Fibroblast of pulmonary artery (primary cell): ENCODE measurements around the gene FOXN4.

ENCODE experiments used
- DNase-seq: peaks from one replicate; pipeline ENCODE4 v3.0.0-alpha.2; 2010; ENCODE audit warnings: low read depth
- H3K4me3 ChIP-seq: replicated peaks from 2 replicates; pipeline ENCODE4 v1.5.1; 2011; ENCODE audit warnings: low read depth, mild to moderate bottlenecking, control low read depth, low read length, moderate library complexity
- TF ChIP-seq, protein P1 (sequence below): IDR thresholded peaks from 2 replicates; pipeline ENCODE4 v1.5.1; 2011; ENCODE audit warnings: mild to moderate bottlenecking, control low read depth, low read length, inconsistent platforms; ENCODE audit errors: missing control alignments

The FOXN4 gene

DNA sequence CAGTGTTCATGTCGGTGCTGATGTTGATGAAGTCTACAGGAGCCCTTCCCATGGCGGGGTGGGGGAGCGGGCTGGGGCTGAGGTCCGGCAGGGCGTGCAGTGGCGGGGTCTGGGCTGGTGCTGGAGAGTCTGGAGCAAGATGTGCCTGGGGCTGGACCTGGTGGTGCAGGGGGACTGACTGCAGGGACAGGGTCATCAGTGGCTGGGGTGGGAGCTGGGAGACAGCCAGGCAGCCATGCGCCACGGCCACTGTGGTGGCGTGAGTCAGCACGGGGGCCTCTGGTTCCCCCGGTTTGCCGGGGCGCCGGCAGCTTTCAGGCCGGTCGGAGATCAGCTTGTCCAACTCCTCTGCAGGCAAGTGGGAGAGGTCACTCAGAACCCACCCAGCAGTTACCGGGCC lies 27.6 kb downstream of the FOXN4 start:
- TF ChIP-seq, protein P1, sequence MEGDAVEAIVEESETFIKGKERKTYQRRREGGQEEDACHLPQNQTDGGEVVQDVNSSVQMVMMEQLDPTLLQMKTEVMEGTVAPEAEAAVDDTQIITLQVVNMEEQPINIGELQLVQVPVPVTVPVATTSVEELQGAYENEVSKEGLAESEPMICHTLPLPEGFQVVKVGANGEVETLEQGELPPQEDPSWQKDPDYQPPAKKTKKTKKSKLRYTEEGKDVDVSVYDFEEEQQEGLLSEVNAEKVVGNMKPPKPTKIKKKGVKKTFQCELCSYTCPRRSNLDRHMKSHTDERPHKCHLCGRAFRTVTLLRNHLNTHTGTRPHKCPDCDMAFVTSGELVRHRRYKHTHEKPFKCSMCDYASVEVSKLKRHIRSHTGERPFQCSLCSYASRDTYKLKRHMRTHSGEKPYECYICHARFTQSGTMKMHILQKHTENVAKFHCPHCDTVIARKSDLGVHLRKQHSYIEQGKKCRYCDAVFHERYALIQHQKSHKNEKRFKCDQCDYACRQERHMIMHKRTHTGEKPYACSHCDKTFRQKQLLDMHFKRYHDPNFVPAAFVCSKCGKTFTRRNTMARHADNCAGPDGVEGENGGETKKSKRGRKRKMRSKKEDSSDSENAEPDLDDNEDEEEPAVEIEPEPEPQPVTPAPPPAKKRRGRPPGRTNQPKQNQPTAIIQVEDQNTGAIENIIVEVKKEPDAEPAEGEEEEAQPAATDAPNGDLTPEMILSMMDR = no peak
- no peak for DNase-seq
- no peak overlapping the region for H3K4me3 ChIP-seq

DNA sequence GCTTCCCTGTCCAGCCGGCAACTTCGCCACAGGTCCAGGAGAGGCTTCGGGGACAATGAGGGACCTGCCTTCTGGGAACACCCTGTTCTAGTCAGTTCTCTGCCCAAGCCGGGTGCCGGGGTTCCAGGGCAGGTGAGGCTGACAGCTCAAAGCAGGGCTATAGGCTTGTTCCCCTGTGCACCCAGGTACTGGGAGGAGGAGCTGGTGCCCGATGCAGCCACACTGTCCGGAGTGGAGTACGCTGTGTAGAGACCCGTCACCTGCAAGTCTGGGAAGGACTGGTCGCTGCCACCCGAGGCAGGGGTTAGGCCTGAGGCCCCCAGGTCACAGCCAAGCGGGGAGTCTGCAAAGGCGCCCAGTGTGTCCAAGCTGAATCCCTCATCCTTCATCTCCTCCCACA lies 29.6 kb downstream of the FOXN4 start:
- H3K4me3 ChIP-seq = no peak overlapping the region
- DNase-seq = no peak
- TF ChIP-seq, protein P1 = no peak

DNA sequence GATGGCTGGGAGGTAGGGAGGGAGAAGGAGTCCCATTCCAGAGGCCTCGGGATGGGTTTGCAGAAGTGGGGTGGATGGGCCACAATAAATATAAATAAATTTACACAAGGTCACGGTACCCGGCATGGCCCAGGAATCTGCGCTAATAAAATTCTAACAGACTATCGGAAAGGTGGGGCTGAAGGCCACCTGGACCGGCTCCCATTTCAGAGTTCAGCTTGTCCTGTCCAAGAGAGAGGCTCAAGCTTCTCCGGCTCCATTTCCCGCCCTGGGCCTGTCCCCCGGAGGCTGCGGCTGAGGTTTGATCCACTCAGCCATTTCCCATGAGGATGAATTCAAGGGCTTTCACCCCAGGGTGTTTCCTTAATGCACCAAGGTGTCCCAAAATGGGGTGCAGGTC lies 30.2 kb downstream of the FOXN4 start:
- no peak overlapping the region for H3K4me3 ChIP-seq
- DNase-seq = no peak
- TF ChIP-seq, protein P1 = no peak

DNA sequence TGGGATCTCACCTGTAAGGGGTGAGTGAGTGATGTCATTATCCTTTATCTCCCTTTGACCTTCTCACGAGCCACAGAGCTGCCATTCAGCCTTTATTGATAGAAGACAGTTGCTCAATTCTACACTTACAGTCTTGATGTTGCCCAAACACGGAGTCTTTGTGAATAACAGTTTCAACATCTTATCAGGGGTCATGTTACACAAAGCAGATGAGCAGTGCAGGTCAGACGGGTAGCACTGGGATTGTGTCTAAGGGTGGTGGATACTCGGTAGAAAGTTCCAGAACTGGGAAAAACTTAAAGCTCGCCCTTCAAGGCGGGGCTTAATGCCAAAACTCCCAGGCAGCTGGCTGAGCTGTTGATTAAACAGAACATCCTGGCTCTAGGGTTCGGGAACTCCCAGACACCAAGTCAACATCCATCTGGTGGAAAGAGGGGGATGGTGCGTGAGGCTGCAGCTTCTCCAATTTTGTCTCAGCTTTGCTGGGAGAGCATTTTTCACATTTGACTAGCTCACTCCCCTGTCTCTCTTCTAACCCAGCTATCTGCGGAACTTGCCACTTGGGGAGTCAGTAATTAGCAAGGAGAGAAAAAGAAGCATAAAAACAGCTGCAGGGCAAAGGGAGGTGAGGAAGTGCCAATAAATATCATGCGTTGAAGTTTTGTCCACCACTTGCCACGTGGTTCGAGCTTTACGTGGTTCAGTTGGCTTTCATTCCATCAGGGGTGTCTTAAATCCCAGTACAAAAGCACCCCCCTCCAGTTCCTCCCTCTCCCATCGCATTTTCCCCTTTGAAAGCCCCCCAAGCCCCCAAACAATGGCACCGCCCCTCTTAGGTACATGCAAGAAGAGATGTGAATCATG lies 31.0 kb downstream of the FOXN4 start:
- no peak overlapping the region for H3K4me3 ChIP-seq
- DNase-seq = peak; percentile 11
- TF ChIP-seq, protein P1 = no peak

DNA sequence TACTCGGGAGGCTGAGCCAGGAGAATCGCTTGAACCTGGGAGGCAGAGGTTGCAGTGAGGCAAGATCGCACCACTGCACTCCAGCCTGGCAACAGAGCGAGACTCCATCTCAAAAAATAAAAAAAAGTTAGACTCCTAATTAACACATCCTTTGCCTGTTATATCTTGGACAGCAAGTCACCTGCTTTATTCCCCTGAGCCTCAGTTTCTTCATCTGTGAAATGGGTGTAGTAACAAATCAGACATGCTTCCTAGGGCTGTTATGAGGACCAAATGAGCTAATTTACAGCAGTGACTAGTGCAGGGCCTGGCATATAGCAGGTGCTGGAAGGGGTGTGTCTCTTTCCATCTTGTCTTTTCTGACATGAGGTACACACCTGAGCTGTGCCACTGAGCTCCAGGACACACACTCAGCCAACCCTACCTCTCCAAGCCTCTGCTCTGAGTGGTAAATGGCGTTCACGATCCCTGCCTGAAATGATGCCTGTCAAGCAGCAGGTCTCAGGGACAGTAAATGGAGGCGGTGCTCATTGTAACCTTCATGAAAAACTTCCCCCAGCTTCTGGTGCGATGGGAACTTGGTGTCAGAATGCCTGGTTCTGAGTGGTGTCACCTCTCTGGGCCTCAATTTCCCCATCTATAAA lies 31.7 kb downstream of the FOXN4 start:
- DNase-seq = no peak
- TF ChIP-seq, protein P1 = no peak
- no peak overlapping the region for H3K4me3 ChIP-seq

DNA sequence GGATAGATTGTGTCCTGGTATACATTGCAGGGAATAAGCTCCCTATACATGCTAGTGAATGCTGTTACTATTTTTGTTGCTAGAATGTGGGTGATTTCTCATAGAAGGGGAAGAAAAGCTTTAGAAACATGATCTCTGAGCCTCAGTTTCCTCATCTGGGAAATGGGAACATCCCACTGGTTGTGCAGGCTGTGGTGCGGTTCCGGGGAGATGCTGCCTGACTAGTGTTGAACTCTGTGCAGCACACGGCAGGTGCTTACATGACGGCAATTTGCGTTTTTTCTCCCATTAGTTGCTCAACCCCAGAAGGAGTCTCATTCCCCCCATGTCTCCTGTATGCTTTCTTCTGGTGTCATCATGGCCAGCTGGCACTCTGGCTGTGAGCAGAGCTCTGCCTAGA lies 32.9 kb downstream of the FOXN4 start:
- TF ChIP-seq, protein P1 = no peak
- no peak for DNase-seq
- H3K4me3 ChIP-seq = no peak overlapping the region

DNA sequence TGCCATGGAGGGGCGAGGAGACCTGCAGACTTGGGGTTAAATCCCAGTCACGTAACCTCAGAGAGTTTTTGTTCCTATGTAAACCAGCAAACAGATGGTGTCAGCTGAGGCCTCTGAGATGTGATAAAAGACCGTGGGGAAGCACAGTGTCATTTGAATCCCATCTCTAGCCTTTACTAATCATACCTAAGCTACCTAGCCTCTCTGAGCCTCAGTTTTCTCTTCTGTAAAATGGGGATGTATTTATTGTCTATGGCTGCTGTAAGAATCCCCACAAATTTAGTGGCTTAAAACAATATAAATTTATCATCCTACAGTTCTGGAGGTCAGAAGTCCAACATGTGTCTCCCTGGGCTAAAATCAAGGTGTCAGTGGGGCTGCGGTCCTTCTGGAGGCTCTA lies 33.9 kb downstream of the FOXN4 start:
- DNase-seq = no peak
- TF ChIP-seq, protein P1 = no peak
- H3K4me3 ChIP-seq = no peak overlapping the region
